Measurements from ENCODE around the gene STOX2.

DNA sequence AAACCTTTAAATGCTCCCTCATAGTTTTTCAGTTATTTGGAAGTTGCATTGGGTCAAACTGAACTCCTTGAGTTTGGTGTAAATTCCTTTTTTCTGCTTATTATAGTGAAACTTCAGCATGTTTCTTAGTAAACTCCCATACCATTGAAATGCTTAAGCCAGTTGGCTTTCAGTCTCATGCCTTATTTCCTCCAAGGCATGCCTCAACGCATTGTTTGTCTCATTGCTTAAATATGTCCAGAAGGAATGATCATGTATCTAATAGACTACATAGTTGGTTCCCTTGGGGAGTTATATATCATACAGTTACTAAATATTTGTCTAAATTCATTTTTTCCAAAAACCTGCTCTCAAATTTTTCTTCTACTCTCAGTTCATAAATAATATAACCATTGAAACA, 114.0 kb downstream of the STOX2 start:
- no peak for TF ChIP-seq POLR2A (IDR thresholded peaks at IDR 0.05)
- TF ChIP-seq, protein P1, sequence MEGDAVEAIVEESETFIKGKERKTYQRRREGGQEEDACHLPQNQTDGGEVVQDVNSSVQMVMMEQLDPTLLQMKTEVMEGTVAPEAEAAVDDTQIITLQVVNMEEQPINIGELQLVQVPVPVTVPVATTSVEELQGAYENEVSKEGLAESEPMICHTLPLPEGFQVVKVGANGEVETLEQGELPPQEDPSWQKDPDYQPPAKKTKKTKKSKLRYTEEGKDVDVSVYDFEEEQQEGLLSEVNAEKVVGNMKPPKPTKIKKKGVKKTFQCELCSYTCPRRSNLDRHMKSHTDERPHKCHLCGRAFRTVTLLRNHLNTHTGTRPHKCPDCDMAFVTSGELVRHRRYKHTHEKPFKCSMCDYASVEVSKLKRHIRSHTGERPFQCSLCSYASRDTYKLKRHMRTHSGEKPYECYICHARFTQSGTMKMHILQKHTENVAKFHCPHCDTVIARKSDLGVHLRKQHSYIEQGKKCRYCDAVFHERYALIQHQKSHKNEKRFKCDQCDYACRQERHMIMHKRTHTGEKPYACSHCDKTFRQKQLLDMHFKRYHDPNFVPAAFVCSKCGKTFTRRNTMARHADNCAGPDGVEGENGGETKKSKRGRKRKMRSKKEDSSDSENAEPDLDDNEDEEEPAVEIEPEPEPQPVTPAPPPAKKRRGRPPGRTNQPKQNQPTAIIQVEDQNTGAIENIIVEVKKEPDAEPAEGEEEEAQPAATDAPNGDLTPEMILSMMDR (IDR thresholded peaks at IDR 0.05) = no peak
